H1 (cell line): ENCODE data around the gene WDFY4. TPM values are rescaled to one million over a fixed set of nuclear protein-coding genes. Genes with fewer than 3 reads are reported as not detected.

Experiments used
- SAP30 ChIP-seq: fragments of 300-600 bp; sonication (generic); IDR thresholded peaks from 2 replicates; pipeline ENCODE4 v1.7.1; 2012; ENCODE audit warnings: low read length, moderate library complexity, mild to moderate bottlenecking, inconsistent platforms; ENCODE audit not compliant: insufficient read depth, insufficient replicate concordance
- polyA plus RNA-seq, 7 experiments: library from polyadenylated mRNA; depleted of rRNA in 3 of 7; stranded (reverse) in 5 of 7; unstranded in 2 of 7; fragments of >200 nt in 5 of 7; fragments of 200-250 nt in 2 of 7; gene quantifications; 1 replicate in 5 of 7; 2 replicates in 1 of 7; 4 replicates in 1 of 7; pipeline versions ENCODE4 v1.2.1 to v1.2.3, GENCODE V29; 2011 to 2013; ENCODE audit warnings: missing spikeins in 2 of 7, mixed read lengths in 2 of 7
- total RNA-seq: library from RNA; stranded (reverse); fragmentation: NEBNext Ultra II Directional; extraction: Animal tissue kit (Norgen Biotek cat#: 25700); gene quantifications from 2 replicates; pipeline ENCODE4 v1.2.1, GENCODE V29; 2021

The WDFY4 gene
- total and polyA plus RNA-seq, 2 of the 8 experiments (the other 6 are each of a cell fraction or from before 2014, with no cell fraction given), result not detected

DNA sequence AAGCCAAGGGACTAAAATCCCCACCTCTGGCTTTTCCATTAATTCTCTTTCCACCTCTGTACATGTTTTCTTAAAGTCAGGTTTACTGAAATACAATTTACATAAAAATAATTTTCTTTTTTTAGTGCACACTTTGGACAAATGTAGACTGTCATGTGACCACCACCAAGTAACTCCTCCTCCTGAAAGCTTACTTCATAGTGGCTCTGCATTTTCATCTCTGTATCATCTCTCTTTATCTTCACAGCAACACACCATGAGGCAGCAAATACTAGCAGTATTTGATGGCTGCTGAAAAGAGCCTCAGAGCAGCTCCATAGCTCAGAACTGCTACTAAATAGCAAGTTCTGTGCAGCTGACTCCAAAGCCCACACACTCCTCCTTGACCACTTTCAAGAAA lies 17.3 kb downstream of the WDFY4 start (continued):
- no peak for TF ChIP-seq SAP30
